Mesenchymal stem cell (in vitro differentiated cells and primary cell): ENCODE measurements around the gene CDC20B.

ENCODE experiments used
- DNase-seq: peaks from one replicate; pipeline ENCODE4 v3.0.0-alpha.2; 2013
- H2AFZ ChIP-seq: one replicate; pipeline ENCODE4 v1.6.1; 2013; ENCODE audit warnings: low read depth, mild to moderate bottlenecking, control low read depth, inconsistent platforms, low read length, moderate library complexity
- H2AK5ac ChIP-seq: 2 replicates; pipeline ENCODE4 v1.6.1; 2013; ENCODE audit warnings: low read length, moderate library complexity, mild to moderate bottlenecking, inconsistent platforms; ENCODE audit not compliant: severe bottlenecking
- H2BK120ac ChIP-seq: one replicate; pipeline ENCODE4 v1.6.1; 2013; ENCODE audit warnings: low read depth, mild to moderate bottlenecking, inconsistent platforms, low read length, moderate library complexity
- H2BK12ac ChIP-seq, 2 experiments: one replicate each; pipeline ENCODE4 v1.6.1; 2013; ENCODE audit warnings: inconsistent platforms in 2 of 2, low read length in 2 of 2, mild to moderate bottlenecking in 2 of 2, moderate library complexity in 2 of 2, control low read depth in 1 of 2
- H2BK15ac ChIP-seq: one replicate; pipeline ENCODE4 v1.6.1; 2013; ENCODE audit warnings: mild to moderate bottlenecking, low read depth, inconsistent platforms; ENCODE audit not compliant: poor library complexity, severe bottlenecking
- H2BK5ac ChIP-seq: 2 replicates; pipeline ENCODE4 v1.6.1; 2013; ENCODE audit warnings: low read depth, mild to moderate bottlenecking, low read length, control low read depth, inconsistent platforms; ENCODE audit not compliant: poor library complexity, severe bottlenecking
- H3K14ac ChIP-seq, 2 experiments: one replicate each; pipeline ENCODE4 v1.6.1; 2013; ENCODE audit warnings: inconsistent platforms in 2 of 2, low read length in 2 of 2, control low read depth in 1 of 2, mild to moderate bottlenecking in 1 of 2, moderate library complexity in 1 of 2
- H3K18ac ChIP-seq, 2 experiments: one replicate each; pipeline ENCODE4 v1.6.1; 2013; ENCODE audit warnings: inconsistent platforms in 2 of 2, low read length in 2 of 2, control low read depth in 1 of 2, low read depth in 1 of 2, mild to moderate bottlenecking in 1 of 2
- H3K23ac ChIP-seq, 2 experiments: one replicate each; pipeline ENCODE4 v1.6.1; 2013; ENCODE audit warnings: inconsistent platforms in 2 of 2, low read length in 2 of 2, mild to moderate bottlenecking in 2 of 2, moderate library complexity in 2 of 2, control low read depth in 1 of 2
- H3K27ac ChIP-seq: 2 replicates; pipeline ENCODE4 v1.5.1; 2013; ENCODE audit warnings: mild to moderate bottlenecking, moderate library complexity, low read length, control low read depth, inconsistent platforms; ENCODE audit not compliant: poor library complexity, severe bottlenecking
- H3K27me3 ChIP-seq, 2 experiments: 2 replicates each; pipeline versions ENCODE4 v1.6.1 to v1.7.0; 2013; ENCODE audit warnings: low read length in 2 of 2, mild to moderate bottlenecking in 2 of 2, moderate library complexity in 2 of 2, control low read depth in 1 of 2, inconsistent platforms in 1 of 2; ENCODE audit not compliant: control insufficient read depth in 1 of 2, insufficient read depth in 1 of 2
- H3K36me3 ChIP-seq, 2 experiments: 2 replicates each; pipeline versions ENCODE4 v1.6.1 to v1.7.0; 2013; ENCODE audit warnings: low read length in 2 of 2, control low read depth in 1 of 2, inconsistent platforms in 1 of 2, low read depth in 1 of 2, mild to moderate bottlenecking in 1 of 2; ENCODE audit not compliant: insufficient read depth in 2 of 2, control insufficient read depth in 1 of 2
- H3K4ac ChIP-seq, 2 experiments: one replicate each; pipeline ENCODE4 v1.6.1; 2013; ENCODE audit warnings: inconsistent platforms in 2 of 2, low read length in 2 of 2, mild to moderate bottlenecking in 2 of 2, moderate library complexity in 2 of 2, control low read depth in 1 of 2, low read depth in 1 of 2
- H3K4me1 ChIP-seq: 2 replicates; pipeline ENCODE4 v1.6.1; 2013; ENCODE audit warnings: low read depth, low read length, control low read depth; ENCODE audit not compliant: control insufficient read depth, insufficient read depth
- H3K4me2 ChIP-seq: 2 replicates; pipeline ENCODE4 v1.6.1; 2013; ENCODE audit warnings: low read length, mild to moderate bottlenecking, inconsistent platforms; ENCODE audit not compliant: poor library complexity, severe bottlenecking
- H3K4me3 ChIP-seq, 2 experiments: 2 replicates each; pipeline versions ENCODE4 v1.5.1 to v1.7.0; 2013; ENCODE audit warnings: low read length in 2 of 2, mild to moderate bottlenecking in 2 of 2, control low read depth in 1 of 2, low read depth in 1 of 2; ENCODE audit not compliant: insufficient read depth in 1 of 2
- H3K79me1 ChIP-seq: replicated peaks from 2 replicates; pipeline ENCODE4 v1.6.1; 2013; ENCODE audit warnings: mild to moderate bottlenecking, control low read depth, low read length, inconsistent platforms; ENCODE audit not compliant: poor library complexity, severe bottlenecking
- H3K9ac ChIP-seq: 2 replicates; pipeline ENCODE4 v1.7.0; 2013; ENCODE audit warnings: mild to moderate bottlenecking, low read length, moderate library complexity
- H3K9me3 ChIP-seq: 2 replicates; pipeline ENCODE4 v1.7.0; 2013; ENCODE audit warnings: mild to moderate bottlenecking, low read length; ENCODE audit not compliant: control insufficient read depth
- H4K8ac ChIP-seq: one replicate; pipeline ENCODE4 v1.6.1; 2013; ENCODE audit warnings: inconsistent platforms, mild to moderate bottlenecking, low read length, moderate library complexity
- H4K91ac ChIP-seq: one replicate; pipeline ENCODE4 v1.6.1; 2013; ENCODE audit warnings: mild to moderate bottlenecking, low read length, inconsistent platforms
- WGBS: methylation state at CpG from one replicate; pipeline ENCODE4 v1.1.7; 2013; ENCODE audit warnings: mixed read lengths; 5-methylcytosine and 5-hydroxymethylcytosine counted together
- small RNA-seq: library from polyadenylated mRNA; stranded (forward); fragments of <200 nt; extraction: miRNeasy Mini kit (QIAGEN cat#:217004); gene quantifications from one replicate; pipeline ENCODE3, GENCODE V24; 2013; ENCODE audit warnings: low read depth

The CDC20B gene

DNA sequence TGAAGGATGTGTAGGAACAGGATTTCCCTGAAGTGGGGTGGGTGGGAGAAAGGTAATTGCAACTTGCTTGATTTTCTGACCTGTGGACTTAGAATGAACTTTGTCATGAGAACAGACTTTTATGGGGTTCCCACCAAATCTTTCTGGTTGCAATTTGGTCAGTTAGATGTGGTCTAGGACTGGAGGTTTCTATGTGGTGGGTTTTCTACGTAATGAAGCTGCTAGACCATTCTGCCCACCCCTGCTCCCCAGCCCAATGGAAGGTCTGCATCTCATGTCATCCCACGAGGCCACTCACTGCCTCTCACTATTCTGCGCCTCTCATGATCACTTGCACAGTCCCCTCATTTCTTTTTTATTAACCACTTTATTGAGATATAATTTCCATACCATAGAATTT is 108.5 kb downstream of the CDC20B start:
- Histone ChIP-seq H3K79me1 (no peaks in the 10 kb centered on the region), H2AFZ (no peak overlapping the region), H3K4me1 (no peaks in the 10 kb centered on the region), H3K4me3 (no peak overlapping the region), H3K14ac (no peak overlapping the region), H4K8ac (no peak overlapping the region), H3K9me3 (no peaks in the 10 kb centered on the region), H2BK15ac (no peak overlapping the region), H3K23ac (no peak overlapping the region), H3K4me2 (no peak overlapping the region), H2BK12ac (no peak overlapping the region), H3K4ac (no peak overlapping the region), H3K36me3 (no peaks in the 10 kb centered on the region), H4K91ac (no peak overlapping the region), H3K27me3 (peaks cover 0 to 5% of the 10 kb centered on the region in 2 experiments), H3K18ac (no peak overlapping the region), H2BK5ac (no peak overlapping the region), H2BK120ac (no peak overlapping the region), H3K27ac (no peak overlapping the region), H2AK5ac (no peak overlapping the region), H3K9ac (no peak overlapping the region)
- WGBS = 80% methylated on average over 3 of the region's 3 CpGs
- no peak for DNase-seq

DNA sequence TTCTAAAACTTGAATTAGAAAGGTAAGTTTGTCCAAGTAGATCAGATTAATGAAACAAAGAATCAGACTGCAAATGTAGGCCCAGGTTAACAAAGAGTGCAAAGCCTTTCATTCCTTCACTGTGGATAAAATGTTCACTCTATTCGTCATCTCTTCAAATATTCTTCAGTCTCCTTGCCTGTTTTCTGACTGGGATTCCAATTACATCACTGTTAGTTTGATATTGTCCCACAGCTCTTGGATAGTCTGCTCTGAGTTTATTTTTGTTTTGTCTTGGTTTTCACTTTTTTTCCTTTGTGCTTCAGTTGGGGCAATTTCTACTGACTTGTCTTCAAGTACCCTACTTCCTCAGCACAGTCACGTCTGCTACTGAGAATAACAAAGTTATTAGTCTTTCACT is 109.1 kb downstream of the CDC20B start:
- WGBS = 69% methylated on average over 2 of the region's 2 CpGs
- H3K4ac ChIP-seq = no peak overlapping the region

DNA sequence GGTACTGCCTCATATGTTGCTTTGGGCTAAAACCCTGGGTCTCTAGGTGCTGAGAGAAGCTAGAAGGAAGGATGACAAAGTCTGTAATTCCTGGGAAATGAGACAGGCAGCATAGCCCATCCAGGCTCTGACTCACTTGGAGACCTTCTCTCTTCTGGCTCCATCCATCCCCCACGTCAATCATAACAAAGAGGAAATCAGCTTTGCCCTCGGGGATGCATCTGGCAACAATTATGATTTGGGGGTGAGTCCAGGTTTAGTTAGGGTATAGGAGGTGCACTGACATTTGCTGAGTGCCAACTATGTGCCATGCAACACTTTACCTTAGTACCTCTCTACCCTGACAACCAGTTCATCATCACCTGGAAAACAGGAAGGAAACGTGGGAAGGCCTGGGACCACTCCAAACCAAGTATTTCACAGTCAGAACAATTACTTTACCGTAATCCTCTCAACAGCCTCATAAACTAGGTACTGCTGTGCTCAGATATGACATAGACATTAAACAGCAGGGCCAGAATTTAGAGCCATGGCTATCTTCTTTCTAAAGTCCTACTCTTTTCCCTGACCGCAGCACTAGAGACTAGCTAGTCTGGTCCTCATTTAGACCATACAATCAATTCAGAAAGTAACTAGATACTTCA is 109.6 kb downstream of the CDC20B start:
- H2BK120ac ChIP-seq = no peak overlapping the region
- H4K8ac ChIP-seq = no peak overlapping the region
- no peak overlapping the region for H2BK5ac ChIP-seq
- no peaks in the 10 kb centered on the region for H3K36me3 ChIP-seq
- H2AFZ ChIP-seq = no peak overlapping the region
- no peak overlapping the region for H2BK15ac ChIP-seq
- WGBS = 54% methylated on average over 2 of the region's 5 CpGs
- no peak overlapping the region for H3K14ac ChIP-seq
- H3K4ac ChIP-seq = no peak overlapping the region
- no peak overlapping the region for H4K91ac ChIP-seq
- H3K23ac ChIP-seq = no peak overlapping the region
- peaks cover 0 to 5% of the 10 kb centered on the region in 2 experiments for H3K27me3 ChIP-seq
- H3K4me3 ChIP-seq = no peak overlapping the region
- no peaks in the 10 kb centered on the region for H3K79me1 ChIP-seq
- no peaks in the 10 kb centered on the region for H3K4me1 ChIP-seq
- no peak overlapping the region for H2AK5ac ChIP-seq
- no peak for DNase-seq
- H3K4me2 ChIP-seq = no peak overlapping the region
- no peak overlapping the region for H3K18ac ChIP-seq
- H2BK12ac ChIP-seq = no peak overlapping the region
- H3K27ac ChIP-seq = no peak overlapping the region
- no peak overlapping the region for H3K9ac ChIP-seq
- no peaks in the 10 kb centered on the region for H3K9me3 ChIP-seq

More for the DNA sequence above, 109.1 kb downstream of the CDC20B start:
- no peak overlapping the region for H3K23ac ChIP-seq
- H3K27ac ChIP-seq = no peak overlapping the region
- H2AFZ ChIP-seq = no peak overlapping the region
- H3K9ac ChIP-seq = no peak overlapping the region
- H3K9me3 ChIP-seq = no peaks in the 10 kb centered on the region
- H3K14ac ChIP-seq = no peak overlapping the region
- no peak overlapping the region for H3K4me2 ChIP-seq
- no peak overlapping the region for H2AK5ac ChIP-seq
- H4K91ac ChIP-seq = no peak overlapping the region
- no peak overlapping the region for H2BK12ac ChIP-seq
- no peaks in the 10 kb centered on the region for H3K4me1 ChIP-seq
- H2BK5ac ChIP-seq = no peak overlapping the region
- no peaks in the 10 kb centered on the region for H3K36me3 ChIP-seq
- no peak overlapping the region for H2BK15ac ChIP-seq
- no peak overlapping the region for H4K8ac ChIP-seq
- H2BK120ac ChIP-seq = no peak overlapping the region
- H3K27me3 ChIP-seq = peaks cover 0 to 5% of the 10 kb centered on the region in 2 experiments
- no peak overlapping the region for H3K4me3 ChIP-seq
- H3K79me1 ChIP-seq = no peaks in the 10 kb centered on the region
- DNase-seq = no peak
- no peak overlapping the region for H3K18ac ChIP-seq

Small RNA genes within 50 kb of the gene (small RNA-seq; reads per million reads assigned to genes)
- gene MIR449A (4.9 reads per million, percentile 53 among the genes with 10 or more reads in this experiment), gene MIR449B (1.4 reads per million), gene MIR449C (15.2 reads per million, percentile 84 among the genes with 10 or more reads in this experiment)
